ENCODE measurements around the gene TCEANC2.
"Not testable (repeated sequence)": the region's sequence is repeated elsewhere in the genome, so short reads cannot be mapped to it uniquely, and the experiment has no call there.

Gene TCEANC2

DNA sequence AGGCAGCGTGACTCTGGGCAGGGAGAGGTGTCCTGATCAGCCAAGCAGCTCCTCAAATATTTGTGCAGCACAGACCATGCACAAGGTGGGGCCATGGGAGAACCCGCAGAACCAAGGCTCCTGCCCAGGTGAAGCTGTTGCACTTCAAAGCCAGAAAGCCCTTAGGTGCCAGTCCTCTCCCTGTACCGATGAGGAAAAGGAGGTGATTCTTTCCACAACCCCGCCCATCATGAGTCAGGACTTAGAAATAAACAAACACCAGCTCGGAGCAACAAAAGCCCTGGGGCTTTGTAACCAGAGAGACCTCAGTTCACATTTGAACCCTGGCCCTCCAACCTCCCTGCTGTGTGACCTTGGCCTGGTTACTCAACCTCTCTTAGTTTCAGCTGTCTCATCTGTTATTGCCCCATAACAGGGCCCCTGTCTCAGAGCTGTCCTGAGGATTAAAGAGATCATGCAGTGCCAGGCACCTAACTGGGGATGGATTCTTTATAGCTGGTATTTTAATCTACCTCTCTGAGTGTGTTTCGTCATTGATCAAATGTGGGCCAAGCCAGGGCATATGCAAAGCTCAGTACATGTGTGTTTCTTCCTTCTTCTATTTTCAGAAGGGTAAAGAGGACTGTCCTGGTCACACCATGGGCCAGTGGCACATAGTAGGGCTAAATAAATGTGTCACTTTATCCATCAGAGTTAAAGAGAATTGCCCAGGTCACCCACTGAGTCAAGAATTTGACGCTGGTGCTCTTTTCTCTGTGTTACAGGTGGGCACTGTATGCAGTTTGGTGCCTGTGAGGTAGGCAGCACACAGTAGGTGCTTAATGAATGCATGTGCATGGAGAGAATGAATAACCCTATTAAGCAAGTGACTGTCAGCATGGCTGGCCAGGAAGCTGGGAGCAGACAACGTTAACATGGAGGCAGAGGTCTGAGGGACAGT is 36.8 kb upstream of the TCEANC2 start:
- no peak overlapping the region for H3K4me3 ChIP-seq (ENCODE audit: low read length)

DNA sequence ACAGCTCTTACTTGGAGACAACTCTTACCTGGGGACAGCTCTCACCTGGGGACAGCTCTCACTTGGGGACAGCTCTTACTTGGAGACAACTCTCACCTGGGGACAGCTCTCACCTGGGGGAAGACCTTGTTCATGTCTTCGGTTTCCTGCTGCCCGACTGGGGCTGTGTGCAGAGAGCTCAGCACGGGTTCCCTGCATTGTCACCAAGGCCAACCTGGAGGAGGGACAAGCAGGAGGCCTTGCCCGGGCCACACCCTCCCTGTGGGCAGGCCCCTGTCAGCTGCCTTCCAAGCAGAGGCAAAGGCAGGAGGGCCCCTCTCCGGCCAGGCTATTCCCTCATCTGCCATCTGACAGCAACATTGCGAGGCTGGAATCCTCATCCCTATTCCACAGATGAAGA is 35.4 kb upstream of the TCEANC2 start, which contains the start of gene LDLRAD1:
Gene LDLRAD1 (minus strand): TSS at position 208 of the 400 bp plus-strand sequence. CDS start 74 bp downstream, at position 134.
- no peak for TF ChIP-seq ZNF274 (IDR thresholded peaks at IDR 0.05; ENCODE audit: low read depth, low read length)
- H3K4me3 ChIP-seq (ENCODE audit: low read length), result no peak within 1 kb of the TSS

More for the DNA sequence above, 36.8 kb upstream of the TCEANC2 start:
- no peak for TF ChIP-seq ZNF274 (IDR thresholded peaks at IDR 0.05; ENCODE audit: low read depth, low read length)

DNA sequence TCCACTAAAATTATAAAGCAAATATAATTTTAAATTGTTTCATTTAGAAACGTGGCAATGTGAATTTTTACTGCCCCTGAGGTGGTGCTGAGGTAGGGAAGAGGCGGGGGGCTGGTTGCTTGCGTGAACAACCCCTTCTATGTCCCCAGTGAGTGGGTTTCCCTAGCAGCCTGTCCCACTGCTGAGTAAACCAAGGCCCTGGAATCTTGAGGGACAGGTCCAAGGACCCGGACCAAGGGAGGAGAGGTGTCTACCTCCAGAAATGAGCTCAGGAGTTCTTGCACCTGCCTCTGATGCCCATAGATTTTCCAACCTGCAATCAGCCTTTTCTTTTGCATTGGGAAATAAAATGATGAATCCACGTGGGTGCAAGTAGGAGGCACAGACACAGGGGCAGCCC is 34.8 kb upstream of the TCEANC2 start:
- no peak for TF ChIP-seq ZNF274 (IDR thresholded peaks at IDR 0.05; ENCODE audit: low read depth, low read length)
- no peak overlapping the region for H3K4me3 ChIP-seq (ENCODE audit: low read length)

DNA sequence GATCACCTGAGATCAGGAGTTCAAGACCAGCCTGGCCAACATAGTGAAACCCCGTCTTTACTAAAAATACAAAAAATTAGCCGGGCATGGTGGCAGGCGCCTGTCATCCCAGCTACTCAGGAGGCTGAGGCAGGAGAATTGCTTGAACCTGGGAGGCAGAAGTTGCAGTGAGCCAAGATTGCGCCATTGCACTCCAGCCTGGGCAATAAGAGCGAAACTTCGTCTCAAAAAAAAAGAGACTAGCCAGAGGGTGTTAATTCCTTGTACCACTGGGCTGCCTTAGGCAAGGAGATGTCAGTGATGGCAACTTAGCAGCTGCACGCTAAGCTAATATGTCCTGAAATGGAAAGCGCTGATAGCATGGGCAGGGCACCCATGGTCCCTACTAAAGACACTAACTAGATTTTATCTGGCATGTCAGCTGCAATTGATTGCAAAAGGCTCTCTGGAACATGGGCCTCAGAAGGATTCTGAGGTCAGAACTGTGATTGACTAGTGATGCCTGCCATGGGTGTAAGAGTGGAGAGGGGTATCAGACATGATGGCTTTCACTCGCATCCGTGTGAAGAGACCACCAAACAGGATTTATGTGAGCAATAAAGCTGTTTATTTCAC is 33.7 kb upstream of the TCEANC2 start:
- not testable (repeated sequence) for H3K4me3 ChIP-seq (ENCODE audit: low read length)

DNA sequence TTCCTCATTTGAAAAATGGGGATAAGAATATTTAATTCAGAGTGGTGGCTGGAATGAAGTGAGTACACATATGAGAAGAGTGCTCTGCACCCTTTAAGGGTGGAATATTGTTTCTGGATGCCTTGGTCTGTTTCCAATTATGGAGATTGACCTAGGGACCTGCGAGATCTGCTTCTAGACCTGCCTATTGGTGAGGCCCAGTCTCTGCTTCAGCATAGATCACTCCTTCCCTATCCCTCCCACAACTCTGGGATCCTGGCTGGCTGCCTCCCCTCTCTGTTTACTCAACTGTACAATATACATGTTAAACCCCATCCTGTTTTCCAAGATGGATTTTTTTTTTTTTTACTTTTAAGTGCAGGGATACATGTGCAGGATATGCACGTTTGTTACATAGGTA is 29.1 kb upstream of the TCEANC2 start:
- no peak for TF ChIP-seq ZNF274 (IDR thresholded peaks at IDR 0.05; ENCODE audit: low read depth, low read length)

DNA sequence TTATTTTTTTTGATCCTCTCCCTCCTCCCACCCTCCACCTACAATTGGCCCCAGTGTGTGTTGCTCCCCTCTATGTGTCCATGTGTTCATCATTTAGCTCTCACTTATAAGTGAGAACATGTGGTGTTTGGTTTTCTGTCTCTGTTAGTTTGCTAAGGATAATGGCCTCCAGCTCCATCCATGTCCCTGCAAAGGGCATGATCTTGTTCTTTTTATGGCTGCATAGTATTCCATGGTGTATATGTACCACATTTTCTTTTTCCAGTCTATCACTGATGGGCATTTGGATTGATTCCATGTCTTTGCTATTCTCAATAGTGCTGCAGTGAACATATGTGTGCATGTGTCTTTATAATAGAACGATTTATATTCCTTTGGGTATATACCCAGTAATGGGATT is 28.6 kb upstream of the TCEANC2 start:
- H3K4me3 ChIP-seq (ENCODE audit: low read length), result not testable (repeated sequence)

More for the DNA sequence above, 29.1 kb upstream of the TCEANC2 start:
- no peak overlapping the region for H3K4me3 ChIP-seq (ENCODE audit: low read length)

DNA sequence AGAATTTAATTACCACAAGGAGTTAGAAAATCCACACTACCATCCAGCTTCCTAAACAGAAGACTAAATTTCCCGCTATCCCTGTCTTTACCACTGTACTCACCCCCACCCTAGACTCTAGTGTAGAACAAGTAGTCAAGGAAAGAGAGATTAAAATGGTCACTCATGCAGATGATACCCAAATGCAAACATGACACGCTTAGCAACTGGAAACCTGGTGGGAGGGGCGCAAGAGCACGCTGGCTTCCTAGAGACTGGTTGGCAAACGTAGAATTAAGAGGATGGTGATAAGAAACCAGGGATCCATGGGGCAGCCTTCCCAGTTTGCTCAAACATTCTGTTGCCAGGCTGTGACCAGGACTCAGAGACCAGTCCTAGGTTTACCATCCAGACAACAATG is 25.6 kb upstream of the TCEANC2 start:
- no peak for TF ChIP-seq ZNF274 (IDR thresholded peaks at IDR 0.05; ENCODE audit: low read depth, low read length)
- no peak overlapping the region for H3K4me3 ChIP-seq (ENCODE audit: low read length)

DNA sequence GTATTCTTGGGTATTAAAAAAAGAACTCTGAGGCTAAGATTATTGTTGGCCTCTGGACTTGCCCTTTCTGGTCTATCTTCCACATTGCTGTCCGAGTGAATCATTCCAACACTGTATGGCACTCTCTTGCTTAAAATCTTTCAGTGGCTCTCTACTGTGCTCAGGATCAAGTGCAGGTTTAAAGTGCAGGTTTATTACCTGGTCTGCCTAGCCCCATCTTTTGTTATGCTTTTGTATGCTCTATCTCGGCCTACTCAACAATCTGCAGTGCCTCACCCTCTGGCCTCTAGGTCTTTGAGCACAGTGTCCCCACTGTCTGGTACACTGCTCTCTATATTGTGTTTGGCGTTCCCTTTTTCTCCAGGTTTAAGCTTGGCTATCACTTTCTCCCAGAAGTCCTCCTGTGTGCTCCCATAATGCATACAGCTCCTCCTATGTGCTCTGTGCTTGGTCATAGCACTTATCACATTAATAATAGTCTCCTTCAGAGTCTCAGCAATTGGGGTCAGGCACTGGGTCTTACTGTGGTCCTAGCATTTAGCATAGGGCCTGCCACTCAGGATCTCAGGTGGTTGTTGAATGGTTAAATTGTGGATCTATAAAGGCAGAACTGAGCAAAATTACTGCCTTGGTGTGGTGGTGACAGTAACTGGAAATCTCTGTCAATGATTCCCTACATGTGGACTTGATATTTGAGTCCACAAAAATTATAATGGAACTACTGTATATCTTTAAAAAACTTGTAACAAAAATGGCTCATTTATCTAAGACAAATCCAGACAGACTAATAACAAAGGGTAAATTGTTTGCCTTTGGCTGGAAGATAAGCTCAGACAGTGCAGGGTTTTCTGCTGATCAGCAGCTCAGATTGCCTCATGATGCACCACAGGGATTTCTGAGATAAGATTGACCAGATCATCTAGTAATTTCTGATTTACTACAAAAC is 24.8 kb upstream of the TCEANC2 start:
- no peak overlapping the region for H3K4me3 ChIP-seq (ENCODE audit: low read length)
- TF ChIP-seq ZNF274 (IDR thresholded peaks at IDR 0.05; ENCODE audit: low read depth, low read length), result no peak

DNA sequence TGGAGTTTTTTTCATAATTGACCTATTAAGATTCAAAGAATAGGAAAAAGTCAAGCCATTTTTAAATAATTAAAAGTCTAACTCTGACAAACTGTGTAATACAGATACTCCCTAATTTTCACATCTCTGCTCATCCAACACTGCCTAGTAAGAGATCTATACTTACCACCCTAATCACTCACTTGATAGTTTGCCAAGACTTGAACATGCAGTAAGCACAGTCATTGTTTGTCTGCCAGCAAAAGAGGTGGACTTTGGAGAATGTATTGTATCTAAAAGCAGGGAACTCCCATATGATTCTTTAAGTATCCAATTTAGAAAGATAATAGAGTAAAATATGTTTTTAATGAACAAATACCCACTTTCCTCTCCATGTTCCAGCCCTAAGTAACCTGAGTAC is 15.9 kb upstream of the TCEANC2 start:
- no peak for TF ChIP-seq ZNF274 (IDR thresholded peaks at IDR 0.05; ENCODE audit: low read depth, low read length)
- no peak overlapping the region for H3K4me3 ChIP-seq (ENCODE audit: low read length)

DNA sequence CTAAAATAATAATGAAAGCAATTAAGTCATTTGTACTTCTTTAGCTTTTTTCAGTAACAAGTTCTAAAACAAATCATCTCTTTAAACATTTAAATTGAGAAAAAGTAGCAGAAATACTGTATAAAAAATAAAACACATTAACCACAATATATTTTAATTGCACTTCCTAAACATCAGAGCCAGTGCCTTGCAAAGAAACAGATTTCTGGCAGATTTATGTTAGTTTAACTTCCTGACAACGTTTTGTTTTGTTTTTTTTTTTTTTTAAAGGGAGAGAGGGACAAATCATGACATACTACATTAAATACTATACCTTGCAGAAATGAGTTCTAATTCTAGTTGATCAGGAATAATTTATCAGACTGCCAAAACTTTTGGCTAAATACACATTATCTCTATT is 11.6 kb upstream of the TCEANC2 start:
- no peak overlapping the region for H3K4me3 ChIP-seq (ENCODE audit: low read length)
- no peak for TF ChIP-seq ZNF274 (IDR thresholded peaks at IDR 0.05; ENCODE audit: low read depth, low read length)

DNA sequence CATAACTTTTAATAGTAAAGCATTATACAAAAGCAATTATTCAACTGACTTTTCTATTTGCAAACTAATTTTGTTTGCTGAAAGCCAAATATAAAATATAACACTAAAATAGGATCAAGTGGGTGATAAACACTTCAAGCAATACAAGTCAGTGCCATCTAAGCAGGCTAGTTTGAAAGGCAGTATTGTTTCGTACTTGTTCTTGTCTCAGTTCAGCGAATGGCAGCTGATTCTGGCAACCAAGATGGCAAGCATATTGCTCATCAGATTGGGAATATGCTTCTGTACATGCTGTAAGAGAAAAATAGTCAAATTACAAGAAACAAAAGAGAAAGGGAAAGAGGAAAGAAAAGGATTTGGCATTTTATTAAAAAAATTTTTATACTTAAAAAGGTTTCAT is 7.9 kb upstream of the TCEANC2 start:
- no peak overlapping the region for H3K4me3 ChIP-seq (ENCODE audit: low read length)
- no peak for TF ChIP-seq ZNF274 (IDR thresholded peaks at IDR 0.05; ENCODE audit: low read depth, low read length)

DNA sequence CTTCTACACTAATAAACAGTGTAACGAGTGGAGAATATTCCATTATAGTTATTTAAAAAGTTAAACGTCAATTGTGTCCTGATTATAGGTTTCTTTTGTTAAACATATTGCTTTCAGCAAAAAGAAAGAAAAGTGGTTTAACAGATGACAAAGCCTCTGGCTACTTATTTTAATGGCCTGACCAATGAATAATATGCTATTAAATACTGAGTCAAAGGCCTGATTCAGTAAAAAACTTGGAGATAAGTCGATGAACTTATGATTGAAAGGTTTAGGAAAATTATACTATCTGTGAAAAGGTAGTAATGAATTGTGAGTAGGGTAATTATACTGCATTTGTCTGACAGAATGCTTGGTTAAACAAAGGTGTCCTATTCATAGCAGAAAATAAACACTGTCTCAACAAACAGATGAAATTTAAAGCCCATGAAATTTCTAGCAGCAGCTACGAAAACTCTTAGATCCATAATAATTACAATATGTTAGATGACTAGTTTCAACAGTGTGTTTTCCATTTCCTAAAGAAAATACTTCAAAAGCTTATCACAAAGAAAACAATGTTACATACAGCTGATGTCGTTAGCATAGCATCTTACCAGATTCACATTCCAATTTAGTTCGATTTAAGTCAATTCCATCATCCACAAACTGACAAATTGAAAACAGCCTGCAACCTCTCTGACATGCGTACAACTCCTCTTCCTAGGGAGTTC is 6.6 kb upstream of the TCEANC2 start:
- no peak overlapping the region for H3K4me3 ChIP-seq (ENCODE audit: low read length)

DNA sequence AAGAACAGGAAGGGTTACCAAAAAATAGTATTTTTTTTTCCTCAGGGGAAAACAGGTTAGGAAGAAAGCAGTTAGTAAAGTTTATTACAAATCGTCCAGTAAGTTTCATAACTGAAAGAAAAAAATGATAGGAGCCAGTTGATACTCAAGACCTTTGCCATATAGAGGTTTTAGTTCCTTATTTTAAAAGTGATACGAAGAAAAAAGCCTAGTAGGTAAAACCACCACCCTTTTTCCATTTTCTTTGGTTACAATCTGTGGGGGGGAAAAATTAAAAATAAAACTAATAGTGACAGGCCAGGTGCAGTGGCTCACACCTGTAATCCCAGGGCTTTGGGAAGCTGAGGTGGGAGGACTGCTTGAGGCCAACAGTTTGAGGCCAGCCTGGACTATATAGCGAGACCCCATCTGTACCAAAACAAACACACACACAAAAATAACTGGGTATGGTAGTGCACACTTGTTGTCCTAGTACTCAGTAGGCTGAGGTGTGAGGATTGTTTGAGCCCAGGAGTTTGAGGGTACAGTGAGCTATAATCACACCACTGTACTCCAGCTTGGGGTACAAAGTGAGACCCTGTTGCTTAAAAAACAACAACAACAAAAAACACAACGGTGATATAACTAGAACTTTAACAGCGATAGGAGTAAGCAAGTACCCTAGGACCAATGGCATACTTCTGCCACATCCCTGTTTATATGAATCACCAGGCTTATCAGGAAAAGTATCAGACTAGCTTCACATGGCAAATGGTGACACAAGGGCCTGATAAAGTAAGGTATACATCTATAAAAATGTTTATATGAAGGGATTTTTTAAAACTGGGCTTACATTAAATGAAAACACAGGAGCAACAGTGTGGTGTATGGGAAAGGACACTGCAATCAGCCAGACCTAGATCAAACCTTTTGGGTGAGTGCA is 5.8 kb upstream of the TCEANC2 start:
- no peak for TF ChIP-seq ZNF274 (IDR thresholded peaks at IDR 0.05; ENCODE audit: low read depth, low read length)
- peak overlapping the region; percentile 21; the same call in 1 of the 2 replicates for H3K4me3 ChIP-seq (ENCODE audit: low read length)

More for the DNA sequence above, 6.6 kb upstream of the TCEANC2 start:
- no peak for TF ChIP-seq ZNF274 (IDR thresholded peaks at IDR 0.05; ENCODE audit: low read depth, low read length)

DNA sequence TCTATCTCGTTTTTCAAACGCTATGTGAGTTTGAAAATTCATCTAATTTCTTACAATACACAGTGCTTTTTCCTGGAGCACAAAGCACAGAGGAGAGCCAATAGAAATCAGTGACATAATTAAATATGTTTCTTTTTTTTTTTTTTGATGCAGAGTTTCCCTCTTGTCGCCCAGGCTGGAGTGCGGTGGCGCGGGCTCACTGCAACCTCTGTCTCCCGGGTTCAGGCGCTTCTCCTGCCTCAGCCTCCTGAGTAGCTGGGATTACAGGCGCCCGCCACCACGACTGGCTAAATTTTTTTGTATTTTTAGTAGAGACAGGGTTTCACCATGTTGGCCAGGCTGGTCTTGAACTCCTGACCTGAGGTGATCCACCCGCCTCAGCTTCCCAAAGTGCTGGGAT is 3.0 kb upstream of the TCEANC2 start:
- not testable (repeated sequence) for H3K4me3 ChIP-seq (ENCODE audit: low read length)

Measured in GM08714 (cell line).